Activated naive CD8-positive, alpha-beta T cell (primary cell): ENCODE measurements around the gene SLC6A19.
A peak's percentile ranks its signal among the peaks of the same experiment; 100 is the strongest.

Experiments
- H3K27ac Mint-ChIP-seq: one replicate; pipeline ENCODE4 v1.8.0; 2021; ENCODE audit warnings: mixed read lengths
- H3K27me3 Mint-ChIP-seq: one replicate; pipeline ENCODE4 v1.8.0; 2021; ENCODE audit warnings: mixed read lengths
- H3K36me3 Mint-ChIP-seq: one replicate; pipeline ENCODE4 v1.8.0; 2021; ENCODE audit warnings: mixed read lengths
- H3K4me1 Mint-ChIP-seq: one replicate; pipeline ENCODE4 v1.8.0; 2021; ENCODE audit warnings: low read depth, mixed read lengths
- H3K4me3 Mint-ChIP-seq: one replicate; pipeline ENCODE4 v1.8.0; 2021; ENCODE audit warnings: mild to moderate bottlenecking, mixed read lengths
- H3K9me3 Mint-ChIP-seq: one replicate; pipeline ENCODE4 v1.8.0; 2021; ENCODE audit warnings: low read depth, mixed read lengths

The SLC6A19 gene

DNA sequence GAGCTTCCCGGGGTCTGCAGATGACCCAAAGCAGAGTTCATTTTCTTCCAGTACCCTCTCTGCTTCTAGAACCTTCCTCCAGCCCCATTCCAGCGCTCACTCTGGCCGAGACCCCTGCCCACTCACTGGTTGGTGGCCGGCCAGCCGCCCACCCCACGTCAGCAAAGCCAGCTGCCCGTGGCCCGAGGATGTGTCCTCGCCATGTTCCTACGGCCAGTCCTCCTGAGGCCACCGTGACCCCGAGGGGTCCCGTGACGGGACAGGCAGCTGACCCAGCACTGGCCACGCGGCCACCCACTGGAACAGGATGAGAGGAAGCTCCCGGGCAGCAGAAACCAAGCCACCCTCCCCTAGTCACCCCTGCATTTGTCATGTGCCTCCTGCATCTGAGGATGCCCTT, 39.1 kb upstream of the SLC6A19 start:
- Mint-ChIP-seq H3K4me1 (no peaks in the 10 kb centered on the region), H3K9me3 (peaks cover 4% of the 10 kb centered on the region), H3K36me3 (no peaks in the 10 kb centered on the region), H3K27ac (no peak overlapping the region), H3K4me3 (no peak overlapping the region), H3K27me3 (peaks cover 19% of the 10 kb centered on the region)

DNA sequence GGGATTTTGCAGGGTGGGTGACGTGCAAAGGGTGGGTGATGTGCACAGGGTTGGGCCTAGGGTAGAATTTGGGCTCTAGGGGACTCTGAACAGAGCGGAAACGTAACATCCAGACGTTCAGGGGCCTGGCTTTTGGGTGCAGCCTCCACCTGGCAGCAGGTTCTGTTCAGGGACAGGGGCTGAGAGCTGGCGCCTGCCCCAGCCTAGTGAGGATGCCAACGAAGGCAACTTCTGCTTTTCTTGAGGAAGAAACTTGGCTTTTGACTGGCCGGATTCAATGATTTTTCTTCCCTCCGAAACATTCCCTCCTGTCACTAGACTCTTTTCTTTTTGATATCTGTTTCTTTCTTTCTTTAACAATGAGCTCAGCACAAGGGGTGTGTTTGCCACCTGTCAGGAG, 38.6 kb upstream of the SLC6A19 start:
- Mint-ChIP-seq H3K9me3 (peaks cover 2% of the 10 kb centered on the region), H3K4me3 (no peak overlapping the region), H3K27ac (no peak overlapping the region), H3K27me3 (peaks cover 14% of the 10 kb centered on the region), H3K4me1 (no peaks in the 10 kb centered on the region), H3K36me3 (no peaks in the 10 kb centered on the region)

DNA sequence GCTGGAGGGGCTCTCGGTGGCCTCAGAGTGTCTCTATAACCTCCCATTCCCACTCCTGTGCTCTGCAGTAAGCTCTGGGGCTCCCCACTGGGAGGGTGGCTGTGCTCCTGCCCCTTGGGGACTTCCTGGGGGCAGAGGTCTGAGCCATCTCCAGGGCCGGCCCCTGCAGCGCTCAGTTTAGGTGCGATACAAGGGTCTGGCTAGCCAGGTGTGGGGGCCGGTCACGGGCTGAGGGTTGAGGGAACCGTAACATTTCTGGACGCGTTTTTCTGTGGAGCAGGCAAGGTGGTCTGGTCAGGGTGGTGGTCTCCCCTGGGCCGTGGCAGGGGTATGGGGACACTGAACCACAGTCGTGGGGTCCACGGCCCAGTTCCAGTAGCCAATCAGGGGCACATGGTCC, 38.0 kb upstream of the SLC6A19 start:
- H3K36me3 Mint-ChIP-seq: no peaks in the 10 kb centered on the region
- H3K9me3 Mint-ChIP-seq: no peaks in the 10 kb centered on the region
- H3K4me1 Mint-ChIP-seq: peaks cover 5% of the 10 kb centered on the region
- no peak overlapping the region for H3K27ac Mint-ChIP-seq
- no peak overlapping the region for H3K4me3 Mint-ChIP-seq
- H3K27me3 Mint-ChIP-seq: peaks cover 15% of the 10 kb centered on the region

DNA sequence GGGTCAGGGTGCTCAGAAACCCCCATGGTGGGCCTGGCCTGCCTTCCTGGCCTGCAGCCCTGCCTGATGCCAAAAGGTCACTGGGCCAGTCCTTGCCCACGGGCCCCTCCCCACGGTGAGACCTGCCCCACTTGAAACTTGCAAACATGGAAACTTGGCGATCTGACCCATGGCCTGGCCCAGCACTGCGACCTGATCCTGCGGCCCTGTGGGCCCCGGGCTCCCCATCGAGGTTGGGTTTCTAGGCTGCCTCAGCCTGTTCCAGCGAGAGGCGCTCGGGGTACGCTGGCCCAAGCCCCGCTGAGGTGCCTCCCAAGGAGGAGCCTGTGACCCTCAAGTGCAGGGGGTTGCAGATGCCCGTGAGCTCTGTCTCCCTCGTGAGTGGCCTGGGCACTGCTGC, 37.5 kb upstream of the SLC6A19 start:
- peaks cover 5% of the 10 kb centered on the region for H3K4me1 Mint-ChIP-seq
- no peaks in the 10 kb centered on the region for H3K9me3 Mint-ChIP-seq
- H3K36me3 Mint-ChIP-seq: no peaks in the 10 kb centered on the region
- no peak overlapping the region for H3K27ac Mint-ChIP-seq
- no peak overlapping the region for H3K4me3 Mint-ChIP-seq
- H3K27me3 Mint-ChIP-seq: peaks cover 13% of the 10 kb centered on the region

DNA sequence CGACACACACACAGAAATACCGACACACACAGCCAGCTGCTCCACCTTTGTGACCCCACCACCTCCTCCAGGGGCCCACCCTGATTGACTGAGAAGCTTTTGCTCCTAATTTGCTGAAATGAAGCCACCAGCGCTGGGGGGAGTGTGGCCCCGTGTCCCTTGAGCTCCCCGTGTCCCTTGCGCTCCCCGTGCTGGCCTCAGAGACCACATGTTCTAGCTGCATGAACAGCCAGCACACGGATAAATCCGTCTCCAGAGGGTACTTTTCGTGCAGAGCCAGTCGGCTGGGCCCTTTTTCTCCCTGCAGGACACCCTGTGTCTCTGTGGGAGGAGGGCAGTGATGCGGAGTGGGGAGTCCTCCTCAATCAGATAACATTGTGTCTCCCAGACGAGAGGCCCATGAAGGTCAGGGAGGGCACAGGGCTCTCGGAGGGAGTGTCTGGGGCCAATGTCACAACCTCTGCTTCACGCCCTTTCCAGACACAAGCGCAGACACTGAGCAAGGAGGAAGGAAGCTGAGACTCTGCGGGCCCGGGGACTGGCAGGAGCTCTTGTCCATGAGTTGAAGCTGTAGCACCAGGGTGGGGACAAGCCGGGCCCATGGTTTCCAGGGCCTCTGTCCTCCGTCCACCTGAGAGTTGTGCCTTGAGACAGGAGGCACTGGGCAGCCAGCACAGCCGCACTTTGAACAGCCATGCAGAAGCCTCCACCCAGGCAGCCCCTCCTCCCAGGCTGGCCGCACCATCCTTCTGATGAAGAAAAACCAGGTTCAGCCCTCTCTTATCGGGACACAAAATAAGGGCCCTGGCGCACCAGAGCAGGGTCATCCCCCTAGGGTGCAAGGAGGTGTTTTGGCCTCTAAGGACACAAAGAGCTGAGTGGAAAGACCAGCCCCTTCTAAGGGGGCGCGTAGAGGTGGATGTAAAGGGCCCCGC, 36.4 kb upstream of the SLC6A19 start:
- Mint-ChIP-seq H3K4me1 (peaks cover 5% of the 10 kb centered on the region), H3K9me3 (no peaks in the 10 kb centered on the region), H3K4me3 (no peak overlapping the region), H3K27ac (no peak overlapping the region), H3K36me3 (no peaks in the 10 kb centered on the region), H3K27me3 (peaks cover 8% of the 10 kb centered on the region)

DNA sequence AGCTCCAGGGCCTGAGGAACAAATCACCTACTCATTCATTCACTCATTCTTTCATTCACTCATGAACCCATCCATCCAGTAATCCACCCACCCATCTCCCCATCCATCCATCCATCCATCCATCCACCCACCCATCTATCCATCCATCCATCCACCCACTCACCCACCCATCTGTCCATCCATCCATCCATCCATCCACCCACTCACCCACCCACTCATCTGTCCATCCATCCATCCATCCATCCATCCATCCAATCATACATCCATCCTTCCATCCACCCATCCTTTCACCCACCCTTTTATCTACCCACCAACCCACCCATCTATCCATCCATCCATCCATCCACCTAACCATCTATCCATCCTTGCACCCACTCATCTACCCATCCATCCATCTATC, 35.5 kb upstream of the SLC6A19 start:
- Mint-ChIP-seq H3K4me3 (no peak overlapping the region), H3K4me1 (peaks cover 5% of the 10 kb centered on the region), H3K27ac (no peak overlapping the region), H3K9me3 (no peaks in the 10 kb centered on the region), H3K27me3 (peaks cover 8% of the 10 kb centered on the region), H3K36me3 (no peaks in the 10 kb centered on the region)

DNA sequence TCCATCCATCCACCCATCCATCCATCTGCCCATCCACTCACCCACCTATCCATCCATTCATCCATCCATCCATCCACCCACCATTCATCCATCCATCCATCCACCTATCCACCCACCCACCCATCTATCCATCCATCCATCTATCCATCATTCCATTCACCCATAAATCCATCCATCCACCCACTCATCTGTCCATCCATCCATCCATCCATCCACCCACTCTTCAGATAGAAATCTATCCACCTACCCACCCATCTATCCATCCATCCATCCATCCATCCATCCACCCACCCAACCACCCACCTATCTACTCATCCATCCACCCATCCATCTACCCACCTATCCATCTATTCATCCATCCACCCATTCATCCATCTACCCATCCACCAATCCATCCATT, 35.0 kb upstream of the SLC6A19 start:
- Mint-ChIP-seq H3K36me3 (no peaks in the 10 kb centered on the region), H3K9me3 (no peaks in the 10 kb centered on the region), H3K27me3 (peaks cover 8% of the 10 kb centered on the region), H3K4me3 (no peak overlapping the region), H3K4me1 (peaks cover 5% of the 10 kb centered on the region), H3K27ac (no peak overlapping the region)

DNA sequence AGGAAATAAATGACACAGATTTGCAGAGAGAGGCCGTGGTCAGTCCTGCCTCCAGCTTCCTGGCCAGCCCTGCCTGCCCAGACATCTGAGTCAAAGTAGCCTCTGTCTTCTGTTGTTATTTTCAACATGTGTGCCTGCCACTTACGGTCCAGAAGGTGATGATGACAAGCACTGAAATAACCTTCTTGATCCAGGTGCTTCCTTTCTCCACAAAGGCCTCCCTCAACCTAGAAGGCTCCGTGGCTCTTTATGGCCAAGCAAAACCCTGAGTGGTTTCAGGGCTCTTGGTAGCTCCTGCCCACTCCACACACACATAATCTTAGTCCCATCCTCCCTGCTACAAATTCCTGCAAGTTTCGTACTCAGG, 34.1 kb upstream of the SLC6A19 start:
- H3K4me1 Mint-ChIP-seq: peaks cover 5% of the 10 kb centered on the region
- H3K27me3 Mint-ChIP-seq: peaks cover 8% of the 10 kb centered on the region
- no peaks in the 10 kb centered on the region for H3K36me3 Mint-ChIP-seq
- no peaks in the 10 kb centered on the region for H3K9me3 Mint-ChIP-seq
- H3K4me3 Mint-ChIP-seq: no peak overlapping the region
- H3K27ac Mint-ChIP-seq: no peak overlapping the region

DNA sequence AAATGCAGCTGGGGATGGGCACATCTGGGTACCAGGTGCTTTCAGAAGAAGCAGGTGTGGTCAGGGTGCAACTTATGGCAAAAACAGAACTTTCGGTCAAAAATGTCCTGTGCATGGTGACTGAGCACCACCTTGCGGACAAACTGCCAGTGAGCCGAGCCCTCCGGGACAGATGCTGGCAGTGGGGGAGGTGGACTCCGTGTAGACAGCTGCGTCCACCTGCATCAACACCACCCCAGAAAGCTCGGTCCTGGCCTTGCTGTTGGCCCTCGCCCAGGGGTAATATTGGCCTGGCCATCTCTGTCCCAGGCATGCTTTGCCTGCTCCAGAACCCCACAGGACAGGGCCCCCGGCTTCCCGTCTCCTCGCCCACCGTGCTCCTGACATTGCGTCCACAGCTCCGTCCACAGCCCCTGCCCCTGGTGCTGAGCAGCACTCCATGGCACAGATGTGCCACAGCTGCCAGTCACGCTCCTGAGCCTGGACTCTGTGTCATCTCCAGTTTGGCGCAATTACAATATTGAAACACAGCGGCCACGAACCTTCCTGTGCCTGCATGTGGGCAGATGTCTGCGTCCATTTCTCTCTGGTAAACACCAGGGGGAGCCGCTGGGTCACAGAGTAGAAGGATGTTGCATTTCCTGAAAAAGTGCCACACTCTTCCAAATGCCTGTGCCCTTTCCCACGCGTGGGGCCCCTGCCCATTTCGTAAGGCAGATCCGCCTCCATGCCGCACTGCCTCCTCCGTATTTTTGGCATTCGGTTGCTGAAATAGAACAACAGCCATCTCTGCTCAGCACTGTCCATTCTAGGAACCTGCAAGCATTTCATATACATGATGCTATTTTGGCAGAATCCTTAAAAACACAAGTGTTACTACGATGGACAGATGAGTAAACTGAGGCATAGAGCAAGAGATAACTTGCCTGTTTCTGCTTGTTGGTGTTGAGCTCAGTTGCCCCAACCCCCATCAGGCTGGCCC, 33.4 kb upstream of the SLC6A19 start:
- Mint-ChIP-seq H3K4me3 (peak overlapping the region; percentile 85), H3K36me3 (no peaks in the 10 kb centered on the region), H3K4me1 (peaks cover 9% of the 10 kb centered on the region), H3K27me3 (peaks cover 8% of the 10 kb centered on the region), H3K9me3 (no peaks in the 10 kb centered on the region), H3K27ac (no peak overlapping the region)

DNA sequence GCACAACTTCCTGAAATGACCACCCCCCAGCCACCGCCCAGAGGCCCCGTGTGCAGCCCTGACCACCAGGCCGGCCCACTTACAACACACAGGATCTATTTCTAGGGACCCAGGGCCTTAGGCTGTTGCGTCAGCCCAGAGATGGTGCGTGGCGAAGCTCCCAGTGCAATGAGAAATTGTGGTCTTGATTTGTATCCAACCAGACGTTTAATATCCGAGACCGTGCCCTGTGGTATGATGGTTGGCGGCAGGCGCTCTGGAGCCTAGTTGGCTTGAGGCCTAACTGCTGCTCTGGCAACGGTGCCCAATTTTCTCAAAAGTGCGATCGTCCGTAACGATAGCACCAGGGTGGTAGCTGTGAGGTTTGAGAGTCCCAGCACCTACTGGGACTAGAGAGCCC, 32.6 kb upstream of the SLC6A19 start:
- peaks cover 8% of the 10 kb centered on the region for H3K27me3 Mint-ChIP-seq
- no peaks in the 10 kb centered on the region for H3K36me3 Mint-ChIP-seq
- H3K4me3 Mint-ChIP-seq: no peak overlapping the region
- H3K4me1 Mint-ChIP-seq: peaks cover 12% of the 10 kb centered on the region
- H3K9me3 Mint-ChIP-seq: no peaks in the 10 kb centered on the region
- no peak overlapping the region for H3K27ac Mint-ChIP-seq

DNA sequence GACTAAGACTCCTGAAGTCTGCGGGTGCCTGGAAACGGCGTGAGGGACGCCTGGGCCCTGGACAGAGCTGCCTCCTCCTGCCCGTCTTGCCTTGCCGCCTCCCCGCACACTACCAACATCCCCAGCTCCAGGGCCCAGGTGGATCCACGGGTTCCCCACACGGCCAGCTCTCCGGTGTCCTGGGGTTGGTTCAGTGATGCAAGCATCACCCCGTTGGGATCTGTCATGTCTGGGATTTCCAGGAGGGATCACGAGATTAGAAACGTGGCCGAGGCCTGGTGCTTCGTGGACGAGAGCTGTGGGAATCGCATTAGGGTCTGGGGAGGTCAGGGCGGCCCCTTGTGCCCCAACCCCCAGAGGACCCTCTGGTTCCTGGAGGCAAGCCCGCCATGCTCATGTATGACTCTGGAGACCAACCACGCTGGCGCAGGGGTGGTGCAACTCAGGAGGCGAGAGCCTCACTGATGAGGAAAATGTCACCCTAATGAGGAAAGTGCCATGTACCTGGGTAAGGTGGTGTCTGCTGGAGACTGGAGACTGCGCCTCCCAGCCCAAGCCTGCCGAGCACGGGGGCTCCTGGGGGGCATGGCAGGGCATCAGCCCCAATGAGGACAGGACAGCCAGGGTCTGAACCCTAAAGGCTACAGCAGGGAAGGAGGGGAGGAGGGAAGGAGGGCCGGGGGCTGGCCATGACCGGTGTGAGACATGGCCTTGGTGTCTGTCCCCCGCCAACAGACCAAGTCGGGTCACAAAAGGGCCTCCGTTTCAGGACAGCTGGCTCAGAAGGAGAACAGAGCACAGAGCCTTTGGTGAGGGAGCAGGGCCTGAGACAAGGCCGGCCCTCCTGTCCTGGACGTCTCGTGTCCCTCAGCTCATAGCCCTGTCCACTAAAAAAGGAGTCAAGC, 31.9 kb upstream of the SLC6A19 start:
- Mint-ChIP-seq H3K27me3 (peaks cover 8% of the 10 kb centered on the region), H3K4me3 (no peak overlapping the region), H3K4me1 (peaks cover 12% of the 10 kb centered on the region), H3K36me3 (no peaks in the 10 kb centered on the region), H3K9me3 (no peaks in the 10 kb centered on the region), H3K27ac (no peak overlapping the region)

DNA sequence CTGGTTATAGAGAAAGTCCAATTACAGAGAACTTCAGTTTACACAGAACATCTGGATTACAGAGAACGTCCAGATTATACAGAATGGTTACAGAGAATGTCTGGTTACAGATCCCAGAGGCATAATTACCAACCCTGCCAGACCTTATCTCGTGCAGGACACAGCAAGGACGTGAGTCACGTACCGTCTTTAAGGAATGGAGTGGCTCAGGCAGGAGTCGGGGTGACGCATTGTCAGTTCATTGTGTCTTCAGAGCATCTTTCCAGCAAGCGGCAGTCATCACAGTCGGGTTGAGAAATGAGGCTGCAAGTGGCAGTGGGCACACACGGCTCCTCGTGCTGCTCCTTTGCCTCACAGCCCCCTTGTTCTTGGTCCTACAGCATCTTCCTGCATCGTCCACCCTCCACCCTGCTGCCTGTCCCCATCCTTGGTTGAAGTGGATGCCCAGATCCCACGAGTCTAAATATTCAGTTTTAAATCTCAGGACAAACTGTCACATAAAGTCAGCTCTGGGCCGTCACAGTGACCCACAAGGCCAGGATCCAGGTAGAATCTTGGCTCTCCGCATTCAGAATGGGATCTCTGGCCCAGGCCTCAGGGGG, 30.0 kb upstream of the SLC6A19 start:
- Mint-ChIP-seq H3K36me3 (no peaks in the 10 kb centered on the region), H3K4me3 (no peak overlapping the region), H3K27ac (no peak overlapping the region), H3K9me3 (no peaks in the 10 kb centered on the region), H3K27me3 (peaks cover 5% of the 10 kb centered on the region), H3K4me1 (peaks cover 12% of the 10 kb centered on the region)

DNA sequence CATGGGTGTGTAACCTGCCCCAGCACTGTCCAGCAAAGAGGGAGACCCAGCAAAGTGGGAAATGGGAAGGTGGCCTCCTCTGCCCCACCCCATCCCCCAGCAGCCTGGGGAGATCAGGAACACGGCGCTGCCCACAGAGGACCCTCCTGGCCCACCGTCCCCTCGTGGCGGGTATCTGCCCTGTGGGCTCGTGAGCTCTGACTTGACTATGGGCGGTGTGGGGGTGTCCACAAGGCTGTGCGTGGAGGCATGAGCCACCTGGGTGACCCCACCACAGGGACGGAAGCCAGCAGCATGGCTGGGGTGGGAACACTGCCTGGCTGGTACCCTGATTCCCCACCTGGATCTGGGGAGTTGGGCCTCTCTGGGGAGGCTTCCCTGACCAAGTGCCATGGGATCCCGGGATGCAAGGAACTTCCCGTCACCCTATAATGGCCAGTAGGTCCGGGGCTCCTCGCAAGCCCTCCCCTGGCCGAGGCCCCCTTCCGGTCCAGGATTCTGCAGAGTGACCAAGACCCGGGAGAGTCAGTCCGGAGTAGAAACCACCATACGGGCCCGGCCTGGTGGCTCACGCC, 29.3 kb upstream of the SLC6A19 start:
- Mint-ChIP-seq H3K36me3 (no peaks in the 10 kb centered on the region), H3K27me3 (peaks cover 2% of the 10 kb centered on the region), H3K27ac (no peak overlapping the region), H3K4me3 (no peak overlapping the region), H3K9me3 (no peaks in the 10 kb centered on the region), H3K4me1 (peaks cover 12% of the 10 kb centered on the region)
